Mesendoderm (in vitro differentiated cells): ENCODE results near the gene ALB.

Source experiments
- DNase-seq: peaks from one replicate; pipeline ENCODE4 v3.0.0; 2013
- H2AK5ac ChIP-seq: 2 replicates; pipeline ENCODE4 v1.6.1; 2013; ENCODE audit warnings: low read length, inconsistent platforms
- H2BK120ac ChIP-seq: 2 replicates; pipeline ENCODE4 v1.6.1; 2013; ENCODE audit warnings: low read depth, mild to moderate bottlenecking, low read length, moderate library complexity, mixed read lengths
- H2BK15ac ChIP-seq: replicated peaks from 2 replicates; pipeline ENCODE4 v1.6.1; 2013; ENCODE audit warnings: low read depth, mild to moderate bottlenecking, moderate library complexity
- H2BK5ac ChIP-seq: 2 replicates; pipeline ENCODE4 v1.6.1; 2013; ENCODE audit warnings: low read length, inconsistent platforms
- H3K18ac ChIP-seq: 2 replicates; pipeline ENCODE4 v1.6.1; 2013; ENCODE audit warnings: mild to moderate bottlenecking, low read length, mixed read lengths
- H3K23ac ChIP-seq: one replicate; pipeline ENCODE4 v1.6.1; 2013; ENCODE audit warnings: low read length
- H3K27ac ChIP-seq: 2 replicates; pipeline ENCODE4 v1.5.1; 2013; ENCODE audit warnings: low read depth, mild to moderate bottlenecking, inconsistent platforms, low read length, moderate library complexity
- H3K27me3 ChIP-seq: 2 replicates; pipeline ENCODE4 v1.6.1; 2013; ENCODE audit warnings: low read length, control low read depth, mild to moderate bottlenecking, inconsistent platforms; ENCODE audit not compliant: insufficient read depth, poor library complexity
- H3K36me3 ChIP-seq: 2 replicates; pipeline ENCODE4 v1.6.1; 2013; ENCODE audit warnings: low read length, inconsistent platforms; ENCODE audit not compliant: control insufficient read depth, insufficient read depth
- H3K4ac ChIP-seq: one replicate; pipeline ENCODE4 v1.6.1; 2013; ENCODE audit warnings: low read depth, mild to moderate bottlenecking, low read length, moderate library complexity
- H3K4me1 ChIP-seq: 2 replicates; pipeline ENCODE4 v1.6.1; 2013; ENCODE audit warnings: low read depth, low read length, inconsistent platforms; ENCODE audit not compliant: control insufficient read depth
- H3K4me2 ChIP-seq: 2 replicates; pipeline ENCODE4 v1.6.1; 2013; ENCODE audit warnings: low read length
- H3K4me3 ChIP-seq: 2 replicates; pipeline ENCODE4 v1.5.1; 2013; ENCODE audit warnings: mild to moderate bottlenecking, low read length
- H3K56ac ChIP-seq: one replicate; pipeline ENCODE4 v1.6.1; 2013; ENCODE audit warnings: low read length
- H3K79me1 ChIP-seq: 2 replicates; pipeline ENCODE4 v1.6.1; 2013; ENCODE audit warnings: low read length, inconsistent platforms
- H3K79me2 ChIP-seq: 2 replicates; pipeline ENCODE4 v1.6.1; 2013; ENCODE audit warnings: mild to moderate bottlenecking, low read length; ENCODE audit not compliant: control insufficient read depth, insufficient read depth
- H3K9ac ChIP-seq: 2 replicates; pipeline ENCODE4 v1.6.1; 2013; ENCODE audit warnings: low read length, inconsistent platforms
- H4K5ac ChIP-seq: one replicate; pipeline ENCODE4 v1.6.1; 2013; ENCODE audit warnings: low read length
- H4K8ac ChIP-seq: one replicate; pipeline ENCODE4 v1.6.1; 2013; ENCODE audit warnings: low read depth, mild to moderate bottlenecking, control low read depth, low read length, moderate library complexity
- WGBS: extraction: QIAGEN DNeasy Blood & Tissue Kit; methylation state at CpG from one replicate; pipeline ENCODE4 v1.1.7; 2013; ENCODE audit warnings: low lambda C conversion rate, missing lambda C conversion rate; ENCODE audit not compliant: insufficient coverage; ENCODE audit errors: extremely low coverage; 5-methylcytosine and 5-hydroxymethylcytosine counted together

The ALB gene

DNA sequence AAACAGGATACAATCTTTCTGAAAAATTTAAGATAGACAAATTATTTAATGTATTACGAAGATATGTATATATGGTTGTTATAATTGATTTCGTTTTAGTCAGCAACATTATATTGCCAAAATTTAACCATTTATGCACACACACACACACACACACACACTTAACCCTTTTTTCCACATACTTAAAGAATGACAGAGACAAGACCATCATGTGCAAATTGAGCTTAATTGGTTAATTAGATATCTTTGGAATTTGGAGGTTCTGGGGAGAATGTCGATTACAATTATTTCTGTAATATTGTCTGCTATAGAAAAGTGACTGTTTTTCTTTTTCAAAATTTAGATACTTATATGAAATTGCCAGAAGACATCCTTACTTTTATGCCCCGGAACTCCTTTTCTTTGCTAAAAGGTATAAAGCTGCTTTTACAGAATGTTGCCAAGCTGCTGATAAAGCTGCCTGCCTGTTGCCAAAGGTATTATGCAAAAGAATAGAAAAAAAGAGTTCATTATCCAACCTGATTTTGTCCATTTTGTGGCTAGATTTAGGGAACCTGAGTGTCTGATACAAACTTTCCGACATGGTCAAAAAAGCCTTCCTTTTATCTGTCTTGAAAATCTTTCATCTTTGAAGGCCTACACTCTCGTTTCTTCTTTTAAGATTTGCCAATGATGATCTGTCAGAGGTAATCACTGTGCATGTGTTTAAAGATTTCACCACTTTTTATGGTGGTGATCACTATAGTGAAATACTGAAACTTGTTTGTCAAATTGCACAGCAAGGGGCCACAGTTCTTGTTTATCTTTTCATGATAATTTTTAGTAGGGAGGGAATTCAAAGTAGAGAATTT lies 5.2 kb downstream of the ALB start:
- Histone ChIP-seq H3K4me2 (no peak overlapping the region), H3K23ac (no peak overlapping the region), H3K79me1 (no peaks in the 10 kb centered on the region), H3K36me3 (no peaks in the 10 kb centered on the region), H3K4me3 (no peak overlapping the region), H3K4ac (no peak overlapping the region), H3K27ac (no peak overlapping the region), H4K5ac (no peak overlapping the region), H3K27me3 (no peaks in the 10 kb centered on the region), H2BK120ac (no peak overlapping the region), H3K4me1 (no peaks in the 10 kb centered on the region), H2BK15ac (no peak overlapping the region), H4K8ac (no peak overlapping the region), H3K9ac (no peak overlapping the region), H2BK5ac (no peak overlapping the region), H3K79me2 (no peaks in the 10 kb centered on the region), H3K18ac (no peak overlapping the region), H2AK5ac (no peak overlapping the region), H3K56ac (no peak overlapping the region)
- no peak for DNase-seq
- 100% methylated on average over 2 of the region's 6 CpGs for WGBS

DNA sequence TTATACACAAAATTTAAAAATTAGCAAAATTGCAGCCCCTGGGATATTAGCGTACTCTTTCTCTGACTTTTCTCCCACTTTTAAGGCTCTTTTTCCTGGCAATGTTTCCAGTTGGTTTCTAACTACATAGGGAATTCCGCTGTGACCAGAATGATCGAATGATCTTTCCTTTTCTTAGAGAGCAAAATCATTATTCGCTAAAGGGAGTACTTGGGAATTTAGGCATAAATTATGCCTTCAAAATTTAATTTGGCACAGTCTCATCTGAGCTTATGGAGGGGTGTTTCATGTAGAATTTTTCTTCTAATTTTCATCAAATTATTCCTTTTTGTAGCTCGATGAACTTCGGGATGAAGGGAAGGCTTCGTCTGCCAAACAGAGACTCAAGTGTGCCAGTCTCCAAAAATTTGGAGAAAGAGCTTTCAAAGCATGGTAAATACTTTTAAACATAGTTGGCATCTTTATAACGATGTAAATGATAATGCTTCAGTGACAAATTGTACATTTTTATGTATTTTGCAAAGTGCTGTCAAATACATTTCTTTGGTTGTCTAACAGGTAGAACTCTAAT lies 6.0 kb downstream of the ALB start:
- Histone ChIP-seq H3K4me2 (no peak overlapping the region), H3K56ac (no peak overlapping the region), H3K27ac (no peak overlapping the region), H3K36me3 (no peaks in the 10 kb centered on the region), H3K79me1 (no peaks in the 10 kb centered on the region), H4K5ac (no peak overlapping the region), H3K18ac (no peak overlapping the region), H3K27me3 (no peaks in the 10 kb centered on the region), H4K8ac (no peak overlapping the region), H3K79me2 (no peaks in the 10 kb centered on the region), H2BK5ac (no peak overlapping the region), H2AK5ac (no peak overlapping the region), H3K4ac (no peak overlapping the region), H3K23ac (no peak overlapping the region), H3K9ac (no peak overlapping the region), H2BK15ac (no peak overlapping the region), H3K4me3 (no peak overlapping the region), H3K4me1 (no peaks in the 10 kb centered on the region), H2BK120ac (no peak overlapping the region)
- no CpG with 5 or more reads among the region's 8 CpGs for WGBS
- DNase-seq, result no peak

DNA sequence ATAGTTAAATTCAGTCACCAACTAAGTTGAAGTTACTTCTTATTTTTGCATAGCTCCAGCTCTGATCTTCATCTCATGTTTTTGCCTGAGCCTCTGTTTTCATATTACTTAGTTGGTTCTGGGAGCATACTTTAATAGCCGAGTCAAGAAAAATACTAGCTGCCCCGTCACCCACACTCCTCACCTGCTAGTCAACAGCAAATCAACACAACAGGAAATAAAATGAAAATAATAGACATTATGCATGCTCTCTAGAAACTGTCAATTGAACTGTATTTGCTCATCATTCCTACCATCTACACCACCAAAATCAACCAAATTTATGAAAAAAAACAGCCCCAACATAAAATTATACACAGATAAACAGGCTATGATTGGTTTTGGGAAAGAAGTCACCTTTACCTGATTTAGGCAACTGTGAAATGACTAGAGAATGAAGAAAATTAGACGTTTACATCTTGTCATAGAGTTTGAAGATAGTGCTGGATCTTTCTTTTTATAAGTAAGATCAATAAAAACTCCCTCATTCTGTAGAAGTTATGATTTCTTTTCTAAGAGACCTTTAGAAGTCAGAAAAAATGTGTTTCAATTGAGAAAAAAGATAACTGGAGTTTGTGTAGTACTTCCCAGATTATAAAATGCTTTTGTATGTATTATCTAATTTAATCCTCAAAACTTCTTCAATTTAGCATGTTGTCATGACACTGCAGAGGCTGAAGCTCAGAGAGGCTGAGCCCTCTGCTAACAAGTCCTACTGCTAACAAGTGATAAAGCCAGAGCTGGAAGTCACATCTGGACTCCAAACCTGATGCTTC lies 7.0 kb downstream of the ALB start:
- WGBS, result no CpG with 5 or more reads among the region's 3 CpGs
- no peak overlapping the region for H4K8ac ChIP-seq
- H3K18ac ChIP-seq, result no peak overlapping the region

DNA sequence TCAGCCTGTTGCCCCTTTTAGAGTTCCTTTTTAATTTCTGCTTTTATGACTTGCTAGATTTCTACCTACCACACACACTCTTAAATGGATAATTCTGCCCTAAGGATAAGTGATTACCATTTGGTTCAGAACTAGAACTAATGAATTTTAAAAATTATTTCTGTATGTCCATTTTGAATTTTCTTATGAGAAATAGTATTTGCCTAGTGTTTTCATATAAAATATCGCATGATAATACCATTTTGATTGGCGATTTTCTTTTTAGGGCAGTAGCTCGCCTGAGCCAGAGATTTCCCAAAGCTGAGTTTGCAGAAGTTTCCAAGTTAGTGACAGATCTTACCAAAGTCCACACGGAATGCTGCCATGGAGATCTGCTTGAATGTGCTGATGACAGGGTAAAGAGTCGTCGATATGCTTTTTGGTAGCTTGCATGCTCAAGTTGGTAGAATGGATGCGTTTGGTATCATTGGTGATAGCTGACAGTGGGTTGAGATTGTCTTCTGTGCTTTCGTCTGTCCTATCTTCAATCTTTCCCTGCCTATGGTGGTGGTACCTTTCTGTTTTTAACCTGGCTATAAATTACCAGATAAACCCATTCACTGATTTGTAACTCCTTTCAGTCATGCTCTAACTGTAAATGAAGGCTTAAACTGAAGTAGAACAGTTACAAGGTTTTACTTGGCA lies 7.8 kb downstream of the ALB start:
- no peak overlapping the region for H2AK5ac ChIP-seq
- no peak overlapping the region for H3K18ac ChIP-seq
- H3K4me1 ChIP-seq, result no peaks in the 10 kb centered on the region
- no peaks in the 10 kb centered on the region for H3K79me2 ChIP-seq
- no peak overlapping the region for H3K4me2 ChIP-seq
- no peak overlapping the region for H3K27ac ChIP-seq
- no peak overlapping the region for H3K4me3 ChIP-seq
- no peak overlapping the region for H3K23ac ChIP-seq
- no peak overlapping the region for H3K9ac ChIP-seq
- no peak for DNase-seq
- no peak overlapping the region for H2BK5ac ChIP-seq
- WGBS, result no CpG with 5 or more reads among the region's 8 CpGs
- H3K4ac ChIP-seq, result no peak overlapping the region
- no peak overlapping the region for H2BK15ac ChIP-seq
- no peaks in the 10 kb centered on the region for H3K27me3 ChIP-seq
- H4K5ac ChIP-seq, result no peak overlapping the region
- no peak overlapping the region for H3K56ac ChIP-seq
- H3K79me1 ChIP-seq, result no peaks in the 10 kb centered on the region
- H3K36me3 ChIP-seq, result no peaks in the 10 kb centered on the region
- H2BK120ac ChIP-seq, result no peak overlapping the region
- no peak overlapping the region for H4K8ac ChIP-seq

More for the DNA sequence above, 7.0 kb downstream of the ALB start:
- Histone ChIP-seq H2BK5ac (no peak overlapping the region), H3K4me2 (no peak overlapping the region), H3K79me2 (no peaks in the 10 kb centered on the region), H3K9ac (no peak overlapping the region), H3K23ac (no peak overlapping the region), H4K5ac (no peak overlapping the region), H3K27me3 (no peaks in the 10 kb centered on the region), H2AK5ac (no peak overlapping the region), H3K4me3 (no peak overlapping the region), H2BK15ac (no peak overlapping the region), H3K4ac (no peak overlapping the region), H3K56ac (no peak overlapping the region), H2BK120ac (no peak overlapping the region), H3K4me1 (no peaks in the 10 kb centered on the region), H3K79me1 (no peaks in the 10 kb centered on the region), H3K27ac (no peak overlapping the region), H3K36me3 (no peaks in the 10 kb centered on the region)
- no peak for DNase-seq

DNA sequence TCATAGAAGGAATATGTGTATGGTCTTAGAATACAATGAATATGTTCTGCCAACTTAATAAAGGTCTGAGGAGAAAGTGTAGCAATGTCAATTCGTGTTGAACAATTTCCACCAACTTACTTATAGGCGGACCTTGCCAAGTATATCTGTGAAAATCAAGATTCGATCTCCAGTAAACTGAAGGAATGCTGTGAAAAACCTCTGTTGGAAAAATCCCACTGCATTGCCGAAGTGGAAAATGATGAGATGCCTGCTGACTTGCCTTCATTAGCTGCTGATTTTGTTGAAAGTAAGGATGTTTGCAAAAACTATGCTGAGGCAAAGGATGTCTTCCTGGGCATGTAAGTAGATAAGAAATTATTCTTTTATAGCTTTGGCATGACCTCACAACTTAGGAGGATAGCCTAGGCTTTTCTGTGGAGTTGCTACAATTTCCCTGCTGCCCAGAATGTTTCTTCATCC lies 9.2 kb downstream of the ALB start:
- Histone ChIP-seq H2BK15ac (no peak overlapping the region), H3K9ac (no peak overlapping the region), H4K5ac (no peak overlapping the region), H3K23ac (no peak overlapping the region), H4K8ac (no peak overlapping the region), H3K79me1 (no peaks in the 10 kb centered on the region), H2BK120ac (no peak overlapping the region), H3K4me3 (no peak overlapping the region), H3K4ac (no peak overlapping the region), H3K18ac (no peak overlapping the region), H3K4me2 (no peak overlapping the region), H2AK5ac (no peak overlapping the region), H2BK5ac (no peak overlapping the region), H3K27ac (no peak overlapping the region), H3K4me1 (no peaks in the 10 kb centered on the region), H3K79me2 (no peaks in the 10 kb centered on the region), H3K27me3 (no peaks in the 10 kb centered on the region), H3K56ac (no peak overlapping the region), H3K36me3 (no peaks in the 10 kb centered on the region)
- WGBS, result no CpG with 5 or more reads among the region's 4 CpGs
- no peak for DNase-seq
